ENCODE measurements around the gene CDH20.

Gene CDH20

GRCh38 chr18:61581578-61582201, 248.5 kb downstream of the CDH20 start:
- peak; percentile 41 for DNase-seq

GRCh38 chr18:61582202-61582710, 249.0 kb downstream of the CDH20 start:
- DNase-seq: no peak

GRCh38 chr18:61583548-61583947, 250.3 kb downstream of the CDH20 start:
- no peak for DNase-seq

GRCh38 chr18:61587865-61588264, 254.6 kb downstream of the CDH20 start:
- DNase-seq: no peak

- DNase-seq: no peak
Observed at GRCh38 chr18:61589053-61589723, 256.0 kb downstream of the CDH20 start.

- no peak for DNase-seq
Observed at GRCh38 chr18:61589724-61590065, 256.5 kb downstream of the CDH20 start.

- no peak for DNase-seq
Observed at GRCh38 chr18:61591253-61591652, 258.0 kb downstream of the CDH20 start.

GRCh38 chr18:61595615-61596251, 262.5 kb downstream of the CDH20 start:
- no peak for DNase-seq

- peak; percentile 2 for DNase-seq
Observed at GRCh38 chr18:61596296-61596695, 263.1 kb downstream of the CDH20 start.

GRCh38 chr18:61597316-61597715, 264.1 kb downstream of the CDH20 start:
- DNase-seq: no peak

GRCh38 chr18:61600422-61600821, 267.2 kb downstream of the CDH20 start:
- no peak for DNase-seq

GRCh38 chr18:61602836-61603235, 269.6 kb downstream of the CDH20 start:
- no peak for DNase-seq
